Thoracic aorta (tissue), 2 donors: ENCODE results near the gene BTN3A1. TPM values are rescaled to one million over a fixed set of nuclear protein-coding genes. Genes with fewer than 3 reads are reported as not detected.

Experiments
- ATAC-seq: fragments of 150-250 bp; one replicate; pipeline ENCODE4 v1.8.0; 2017; ENCODE audit warnings: low read depth; ENCODE audit not compliant: insufficient number of reproducible peaks, low FRiP score
- DNase-seq: peaks from one replicate; pipeline ENCODE4 v3.0.0-alpha.2; 2020; ENCODE audit warnings: low spot score
- H3K27ac ChIP-seq, 2 donors: fragments of 200-600 bp; sonication (generic); 1 replicate in 1 of 2; 2 replicates in 1 of 2; pipeline ENCODE4 v1.5.1; 2016; ENCODE audit warnings: mild to moderate bottlenecking in 2 of 2, moderate library complexity in 2 of 2
- H3K27me3 ChIP-seq: fragments of 200-600 bp; sonication (generic); replicated peaks from 2 replicates; pipeline ENCODE4 v1.6.0; 2016; ENCODE audit warnings: mild to moderate bottlenecking; ENCODE audit not compliant: insufficient read depth
- H3K36me3 ChIP-seq: fragments of 200-600 bp; sonication (generic); one replicate; pipeline ENCODE4 v1.5.1; 2016
- H3K4me1 ChIP-seq, 2 donors: fragments of 200-600 bp; sonication (generic); 1 replicate in 1 of 2; 2 replicates in 1 of 2; pipeline versions ENCODE4 v1.5.1 to v1.6.0; 2016; ENCODE audit warnings: low read depth in 2 of 2, mild to moderate bottlenecking in 1 of 2; ENCODE audit not compliant: control insufficient read depth in 1 of 2
- H3K4me3 ChIP-seq: fragments of 200-600 bp; sonication (generic); 2 replicates; pipeline ENCODE4 v1.5.1; 2016; ENCODE audit warnings: mild to moderate bottlenecking
- H3K9me3 ChIP-seq: fragments of 200-600 bp; sonication (generic); 2 replicates; pipeline ENCODE4 v1.5.1; 2016
- CTCF ChIP-seq: fragments of 200-600 bp; sonication (generic); IDR thresholded peaks from one replicate; pipeline ENCODE4 v1.5.1; 2019; ENCODE audit warnings: antibody characterized with exemption
- total RNA-seq, 2 donors: library from RNA; depleted of rRNA; stranded (reverse); fragments of >200 nt; gene quantifications; one replicate each; pipeline versions ENCODE4 v1.1.0 to v1.2.3, GENCODE V29; 2016

Gene BTN3A1
- total RNA-seq, 2 donors from 2014 or later = 11.9 to 13.5 TPM

DNA sequence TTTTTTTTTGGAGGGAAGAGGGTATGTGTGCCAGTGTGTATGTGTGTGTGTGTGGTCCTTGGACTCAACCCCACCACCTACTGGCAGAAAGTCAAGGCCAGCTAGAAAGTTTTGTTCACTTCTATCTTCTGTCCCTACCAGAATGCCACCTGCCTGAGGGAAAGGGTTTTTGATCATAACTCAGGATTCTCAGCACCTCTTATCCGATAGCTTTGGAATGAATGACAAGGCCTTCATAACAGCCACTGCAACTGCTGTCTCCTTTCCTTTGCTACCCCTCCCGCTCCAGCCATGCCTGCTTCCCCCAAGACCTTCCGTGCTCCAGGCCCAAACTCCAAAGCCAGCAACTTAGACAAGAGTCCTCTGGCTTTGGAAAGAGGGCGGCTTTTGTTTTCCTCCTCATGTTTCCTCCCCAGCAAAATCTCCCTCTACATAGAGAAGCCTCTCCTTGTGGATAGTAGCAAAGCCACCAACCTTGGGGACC is 18.7 kb downstream of the BTN3A1 start:
- H3K9me3 ChIP-seq = no peaks in the 10 kb centered on the region
- peak; percentile 27 for ATAC-seq
- DNase-seq = no peak
- H3K36me3 ChIP-seq = no peaks in the 10 kb centered on the region
- peak overlapping the region; percentile 92 for H3K27ac ChIP-seq
- H3K4me3 ChIP-seq = peak overlapping the region; percentile 99
- H3K4me1 ChIP-seq = peaks cover 17 to 44% of the 10 kb centered on the region in 2 donors
- TF ChIP-seq CTCF = no peak
- H3K27me3 ChIP-seq = no peaks in the 10 kb centered on the region

- Histone ChIP-seq H3K4me1 (peaks cover 17 to 44% of the 10 kb centered on the region in 2 donors), H3K4me3 (peak overlapping the region; percentile 99), H3K36me3 (no peaks in the 10 kb centered on the region), H3K27ac (peak overlapping the region; percentile 92), H3K27me3 (no peaks in the 10 kb centered on the region), H3K9me3 (no peaks in the 10 kb centered on the region)
- no peak for TF ChIP-seq CTCF
- DNase-seq = peak; percentile 29
- peak; percentile 96 for ATAC-seq
Measured at GRCh38 chr6:26421259-26422144, 19.4 kb downstream of the BTN3A1 start.

GRCh38 chr6:26422329-26422728 is 20.3 kb downstream of the BTN3A1 start:
- Histone ChIP-seq H3K36me3 (no peaks in the 10 kb centered on the region), H3K27ac (no peak overlapping the region), H3K4me1 (peaks cover 17 to 44% of the 10 kb centered on the region in 2 donors), H3K4me3 (peak overlapping the region; percentile 99), H3K27me3 (no peaks in the 10 kb centered on the region), H3K9me3 (no peaks in the 10 kb centered on the region)
- no peak for ATAC-seq
- no peak for DNase-seq
- no peak for TF ChIP-seq CTCF

DNA sequence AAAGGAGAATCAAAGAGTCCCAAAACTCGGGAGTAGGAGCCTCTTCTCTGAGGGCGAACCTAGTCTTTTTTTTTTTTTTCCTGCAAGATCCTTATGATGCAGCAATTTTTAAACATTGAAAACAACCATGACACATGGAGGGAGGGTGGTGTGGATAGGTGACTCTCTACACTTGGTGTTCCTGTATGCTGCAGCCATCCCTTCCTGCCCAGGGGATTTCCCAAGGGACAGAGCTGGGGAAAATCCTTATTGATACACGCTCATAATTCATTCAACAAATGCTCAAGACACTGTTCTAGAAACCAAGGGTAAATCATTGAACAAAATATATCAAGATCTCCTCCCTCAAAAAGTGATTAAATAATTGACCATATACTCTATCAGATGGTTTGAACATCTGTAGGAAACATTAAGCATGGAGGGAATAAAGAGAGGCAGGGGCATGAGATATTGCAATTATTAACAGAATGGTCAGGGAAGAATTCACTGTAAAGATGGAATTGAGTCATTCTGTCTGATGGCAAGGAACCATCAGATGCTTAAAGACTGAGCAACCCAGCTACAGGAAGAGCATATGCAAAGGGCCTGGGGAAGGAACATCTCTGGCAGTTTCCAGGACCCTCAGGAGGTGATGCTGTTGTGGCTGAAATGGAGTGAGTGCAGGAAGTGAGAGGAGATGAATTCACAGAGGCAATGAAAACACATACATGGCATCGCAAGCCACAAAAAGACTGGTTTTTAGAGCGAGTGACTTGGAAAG is 24.8 kb downstream of the BTN3A1 start:
- peaks cover 8% of the 10 kb centered on the region for H3K36me3 ChIP-seq
- H3K27ac ChIP-seq = no peak overlapping the region
- DNase-seq (no peak), ATAC-seq (no peak)
- H3K4me1 ChIP-seq = peaks cover 12 to 40% of the 10 kb centered on the region in 2 donors
- no peaks in the 10 kb centered on the region for H3K27me3 ChIP-seq
- no peak overlapping the region for H3K4me3 ChIP-seq
- no peaks in the 10 kb centered on the region for H3K9me3 ChIP-seq
- TF ChIP-seq CTCF = no peak

GRCh38 chr6:26427451-26427809 is 25.4 kb downstream of the BTN3A1 start:
- H3K4me3 ChIP-seq = no peak overlapping the region
- H3K27ac ChIP-seq = no peak overlapping the region
- ATAC-seq (no peak), DNase-seq (no peak)
- H3K36me3 ChIP-seq = peaks cover 8% of the 10 kb centered on the region
- H3K9me3 ChIP-seq = no peaks in the 10 kb centered on the region
- TF ChIP-seq CTCF = no peak
- H3K27me3 ChIP-seq = no peaks in the 10 kb centered on the region
- H3K4me1 ChIP-seq = peaks cover 9 to 41% of the 10 kb centered on the region in 2 donors
